GM23338 (cell line): Measurements from ENCODE around the gene H1-8. TPM values are rescaled to one million over a fixed set of nuclear protein-coding genes. Genes with fewer than 3 reads are reported as not detected.

Experiments used
- ATAC-seq: fragments of 200-7000 bp; cut with Tn5 transposase; 3 replicates; pipeline ENCODE4 v1.9.1; 2020
- DNase-seq: peaks from one replicate; pipeline ENCODE4 v3.0.0-alpha.2; 2015; ENCODE audit warnings: low spot score
- H2AFZ ChIP-seq: fragments of 200-600 bp; sonication (generic); 2 replicates; pipeline ENCODE4 v1.8.0; 2016; ENCODE audit warnings: antibody characterized with exemption, mild to moderate bottlenecking, moderate library complexity
- H3F3A ChIP-seq: fragments of 200-600 bp; sonication (generic); replicated peaks from 2 replicates; pipeline ENCODE4 v1.8.0; 2017; ENCODE audit warnings: antibody characterized with exemption, mixed run types, low read depth
- H3K27ac ChIP-seq: fragments of 200-600 bp; sonication (generic); 2 replicates; pipeline ENCODE4 v1.6.1; 2016; ENCODE audit warnings: low read depth
- H3K27me3 ChIP-seq: fragments of 200-600 bp; sonication (generic); 2 replicates; pipeline ENCODE4 v1.8.0; 2016; ENCODE audit warnings: mild to moderate bottlenecking, mixed run types, moderate library complexity; ENCODE audit not compliant: insufficient read depth
- H3K36me3 ChIP-seq: fragments of 200-600 bp; sonication (generic); 2 replicates; pipeline ENCODE4 v1.8.0; 2016; ENCODE audit warnings: mild to moderate bottlenecking; ENCODE audit not compliant: insufficient read depth
- H3K4me1 ChIP-seq: fragments of 200-600 bp; sonication (generic); 2 replicates; pipeline ENCODE4 v1.8.0; 2016; ENCODE audit warnings: mild to moderate bottlenecking, moderate library complexity; ENCODE audit not compliant: insufficient read depth
- H3K4me2 ChIP-seq: fragments of 200-600 bp; sonication (generic); 2 replicates; pipeline ENCODE4 v1.7.1; 2017; ENCODE audit warnings: mixed run types
- H3K4me3 ChIP-seq: fragments of 200-600 bp; sonication (generic); 2 replicates; pipeline ENCODE4 v1.6.1; 2016; ENCODE audit warnings: mixed run types
- H3K79me2 ChIP-seq: fragments of 200-600 bp; sonication (generic); replicated peaks from 2 replicates; pipeline ENCODE4 v1.8.0; 2017; ENCODE audit warnings: mild to moderate bottlenecking; ENCODE audit not compliant: insufficient read depth
- H3K9me2 ChIP-seq: fragments of 200-600 bp; sonication (generic); 2 replicates; pipeline ENCODE4 v1.8.0; 2017; ENCODE audit not compliant: insufficient read depth
- H4K20me1 ChIP-seq: fragments of 200-600 bp; sonication (generic); replicated peaks from 2 replicates; pipeline ENCODE4 v1.8.0; 2017; ENCODE audit warnings: mild to moderate bottlenecking; ENCODE audit not compliant: insufficient read depth
- H3K27ac Mint-ChIP-seq: 2 replicates; pipeline ENCODE4 v1.8.0; 2020; ENCODE audit warnings: inconsistent platforms, mild to moderate bottlenecking, moderate library complexity, mixed read lengths
- H3K27me3 Mint-ChIP-seq: 3 replicates; pipeline ENCODE4 v1.8.0; 2022; ENCODE audit warnings: low read depth, mild to moderate bottlenecking, moderate library complexity, mixed read lengths, inconsistent platforms; ENCODE audit not compliant: insufficient read depth, poor library complexity
- H3K36me3 Mint-ChIP-seq: 3 replicates; pipeline ENCODE4 v1.8.0; 2021; ENCODE audit warnings: low read depth, mild to moderate bottlenecking, inconsistent platforms, moderate library complexity, mixed read lengths
- H3K4me1 Mint-ChIP-seq: 3 replicates; pipeline ENCODE4 v1.8.0; 2020; ENCODE audit warnings: mild to moderate bottlenecking, inconsistent platforms, mixed read lengths
- H3K4me3 Mint-ChIP-seq: 3 replicates; pipeline ENCODE4 v1.8.0; 2021; ENCODE audit warnings: moderate library complexity, mild to moderate bottlenecking, inconsistent platforms, mixed read lengths
- H3K9me3 Mint-ChIP-seq: 3 replicates; pipeline ENCODE4 v1.8.0; 2020; ENCODE audit warnings: moderate library complexity, mild to moderate bottlenecking, inconsistent platforms, mixed read lengths
- CREB1 ChIP-seq: fragments of 250-450 bp; sonication (Bioruptor Pico); IDR thresholded peaks from 2 replicates; pipeline ENCODE4 v1.5.0; 2020; ENCODE audit warnings: low read depth, mild to moderate bottlenecking, moderate library complexity
- CTCF ChIP-seq, 2 experiments: fragments of 200-600 bp in 1 of 2; sonication (generic) in 1 of 2; conservative IDR thresholded peaks; 2 replicates each; pipeline versions ENCODE4 v1.5.1 to v1.6.1; 2016 to 2017; ENCODE audit warnings: antibody characterized with exemption in 2 of 2, low read depth in 2 of 2, mild to moderate bottlenecking in 2 of 2, moderate library complexity in 1 of 2
- ETS1 ChIP-seq: IDR thresholded peaks from 2 replicates; pipeline ENCODE4 v1.6.1; 2016; ENCODE audit warnings: antibody characterized with exemption
- EZH2 ChIP-seq: fragments of 200-600 bp; sonication (generic); IDR thresholded peaks from one replicate; pipeline ENCODE4 v1.8.0; 2017; ENCODE audit warnings: antibody characterized with exemption, mild to moderate bottlenecking, low read depth; ENCODE audit not compliant: unreplicated experiment
- JUNB ChIP-seq: IDR thresholded peaks from one replicate; pipeline ENCODE4 v1.6.1; 2016; ENCODE audit warnings: antibody characterized with exemption; ENCODE audit not compliant: unreplicated experiment
- POLR2AphosphoS5 ChIP-seq: IDR thresholded peaks from 2 replicates; pipeline ENCODE4 v1.6.1; 2016; ENCODE audit warnings: antibody characterized with exemption, low read depth
- REST ChIP-seq: IDR thresholded peaks from one replicate; pipeline ENCODE4 v1.6.1; 2018; ENCODE audit warnings: antibody characterized with exemption; ENCODE audit not compliant: unreplicated experiment
- STAT1 ChIP-seq: IDR thresholded peaks from one replicate; pipeline ENCODE4 v1.6.1; 2016; ENCODE audit warnings: antibody characterized with exemption; ENCODE audit not compliant: unreplicated experiment
- ZNF114 ChIP-seq: fragments of 250-450 bp; sonication (Bioruptor Pico); IDR thresholded peaks from 2 replicates; pipeline ENCODE4 v1.5.0; 2020; ENCODE audit warnings: mild to moderate bottlenecking, moderate library complexity
- polyA plus RNA-seq: library from polyadenylated mRNA; unstranded; fragments of >200 nt; fragmentation: Nextera tagmentation; extraction: Ambion mirVana; gene quantifications from 2 replicates; pipeline ENCODE4 v1.2.1, GENCODE V29; 2016
- total RNA-seq: library from RNA; depleted of rRNA; stranded (reverse); fragments of >200 nt; shearing (Covaris generic); gene quantifications from 2 replicates; pipeline ENCODE4 v1.2.3, GENCODE V29; 2014

The H1-8 gene
- total and polyA plus RNA-seq, 2 experiments from 2014 or later = not detected

DNA sequence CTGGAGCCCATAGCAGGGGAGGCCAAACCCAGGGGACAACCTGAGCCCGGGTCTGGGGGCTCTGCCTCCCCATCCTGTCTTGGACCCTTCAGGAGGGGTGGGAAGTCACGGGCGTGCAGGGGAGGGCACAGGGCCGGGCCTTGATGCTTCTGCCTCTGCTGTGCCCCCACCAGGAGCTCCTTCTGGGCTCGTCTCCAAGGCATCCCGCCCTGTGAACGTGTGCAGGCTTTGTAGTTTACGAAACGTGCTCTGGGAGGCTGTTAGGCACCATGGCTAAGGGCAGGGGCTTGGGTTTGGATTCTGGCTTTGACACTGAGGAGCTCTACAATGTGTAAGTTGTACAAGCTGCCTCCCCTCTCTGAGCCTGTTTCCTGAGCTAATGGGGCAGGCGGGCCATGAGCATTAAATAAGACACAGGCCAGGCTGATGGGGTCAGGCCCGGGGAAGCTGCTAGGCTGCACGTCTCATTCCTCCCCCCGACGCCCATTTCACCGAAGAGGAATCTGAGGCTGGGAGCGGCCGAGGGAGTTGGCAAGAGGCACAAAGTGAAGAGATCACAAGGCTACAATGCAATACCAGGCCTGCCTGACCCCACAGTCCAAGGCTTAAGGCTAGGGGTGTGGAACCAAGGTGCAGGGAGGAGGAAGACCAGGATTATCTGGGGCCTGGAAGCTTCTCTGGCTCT, 43.9 kb downstream of the H1-8 start:
- TF ChIP-seq STAT1 (no peak), CTCF (conservative IDR thresholded peaks at IDR 0.05; ENCODE audit: low read depth in 2 of 2) (no peak), REST (no peak), CREB1 (no peak), ETS1 (no peak), JUNB (no peak), POLR2AphosphoS5 (no peak), ZNF114 (CRISPR knock-in tag) (no peak), EZH2 (no peak)
- Histone ChIP-seq H4K20me1 (no peaks in the 10 kb centered on the region), H3K36me3 (no peaks in the 10 kb centered on the region), H3F3A (no peaks in the 10 kb centered on the region), H3K9me2 (no peaks in the 10 kb centered on the region), H3K4me1 (peaks cover 20% of the 10 kb centered on the region), H3K79me2 (no peaks in the 10 kb centered on the region), H3K27me3 (no peaks in the 10 kb centered on the region), H3K4me2 (no peak overlapping the region), H3K27ac (no peak overlapping the region), H2AFZ (no peak overlapping the region), H3K4me3 (no peak overlapping the region)
- no peaks in the 10 kb centered on the region for H3K9me3 Mint-ChIP-seq
- no peaks in the 10 kb centered on the region; the same call in 2 of the 3 replicates for H3K36me3 Mint-ChIP-seq
- H3K27ac Mint-ChIP-seq = no peak overlapping the region; the same call in 1 of the 2 replicates
- no peak overlapping the region for H3K4me3 Mint-ChIP-seq
- ATAC-seq (no peak), DNase-seq (no peak)
- peaks cover 12% of the 10 kb centered on the region for H3K27me3 Mint-ChIP-seq
- peaks cover 22% of the 10 kb centered on the region for H3K4me1 Mint-ChIP-seq
